Heart left ventricle (tissue), 13 donors: ENCODE measurements around the gene NIT2.

Experiments
- POLR2A ChIP-seq, 2 donors: fragments of 450-650 bp; IDR thresholded peaks; one replicate each; pipeline ENCODE4 v1.6.1; 2017; ENCODE audit warnings: antibody characterized with exemption in 2 of 2, mild to moderate bottlenecking in 2 of 2, moderate library complexity in 2 of 2
- TF ChIP-seq, protein P1 (sequence below), 12 donors: fragments of 200-600 bp; sonication (generic) in 4 of 12; IDR thresholded peaks; one replicate each; pipeline versions ENCODE4 v1.5.0 to v1.8.0; 2018 to 2022; ENCODE audit warnings: antibody characterized with exemption in 12 of 12, mild to moderate bottlenecking in 5 of 12
- donor health status: ischemic (EF 13 %, LVEDD 7.1; RV severe dilation, severe dysfunction).
- donor health status: DM: no; HTN: yes; CAD: no.
- donor health status: DM: no; HTN: no; CAD: no.
- donor health status: ischemic (EF 25% LVEDD 6.9; RV normal size, moderate dysfunction).
- donor health status: ischemic (EF 25% LVEDD 5.7; RV mildly dilated, moderate dysfunction).
- donor health status: ischemic (EF 35%, LVEDD 5.7; RV mildly dilated, moderate dysfunction).
- donor health status: nonischemic (EF 11% LVEDD 7.7; RV severe dilation, severe dysfunction).
- donor health status: DM: yes; HTN: yes; CAD: no.
- donor health status: PGD.
- donor health status: ischemic (EF 29% LVEDD 5.4; RV normal size, mild dysfunction).
- donor health status: nonischemic (EF 23%, LVEDD 6.1; RV moderate dilation, normal function).

GRCh38 chr3:100317912-100318311, 16.6 kb upstream of the NIT2 start:
- TF ChIP-seq, protein P1, sequence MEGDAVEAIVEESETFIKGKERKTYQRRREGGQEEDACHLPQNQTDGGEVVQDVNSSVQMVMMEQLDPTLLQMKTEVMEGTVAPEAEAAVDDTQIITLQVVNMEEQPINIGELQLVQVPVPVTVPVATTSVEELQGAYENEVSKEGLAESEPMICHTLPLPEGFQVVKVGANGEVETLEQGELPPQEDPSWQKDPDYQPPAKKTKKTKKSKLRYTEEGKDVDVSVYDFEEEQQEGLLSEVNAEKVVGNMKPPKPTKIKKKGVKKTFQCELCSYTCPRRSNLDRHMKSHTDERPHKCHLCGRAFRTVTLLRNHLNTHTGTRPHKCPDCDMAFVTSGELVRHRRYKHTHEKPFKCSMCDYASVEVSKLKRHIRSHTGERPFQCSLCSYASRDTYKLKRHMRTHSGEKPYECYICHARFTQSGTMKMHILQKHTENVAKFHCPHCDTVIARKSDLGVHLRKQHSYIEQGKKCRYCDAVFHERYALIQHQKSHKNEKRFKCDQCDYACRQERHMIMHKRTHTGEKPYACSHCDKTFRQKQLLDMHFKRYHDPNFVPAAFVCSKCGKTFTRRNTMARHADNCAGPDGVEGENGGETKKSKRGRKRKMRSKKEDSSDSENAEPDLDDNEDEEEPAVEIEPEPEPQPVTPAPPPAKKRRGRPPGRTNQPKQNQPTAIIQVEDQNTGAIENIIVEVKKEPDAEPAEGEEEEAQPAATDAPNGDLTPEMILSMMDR (IDR thresholded peaks at IDR 0.05), result no peak
- no peak for TF ChIP-seq POLR2A (IDR thresholded peaks at IDR 0.05)
